Fibroblast of lung (primary cell): ENCODE measurements around the gene OR2A1.
"Not testable (repeated sequence)": the region's sequence is repeated elsewhere in the genome, so short reads cannot be mapped to it uniquely, and the experiment has no call there.

Experiments
- CTCF ChIP-seq, 2 donors: IDR thresholded peaks in 1 of 2; conservative IDR thresholded peaks in 1 of 2; 1 replicate in 1 of 2; 2 replicates in 1 of 2; pipeline ENCODE4 v1.5.1; 2011 to 2012; ENCODE audit warnings: low read length in 2 of 2, control low read depth in 1 of 2, inconsistent platforms in 1 of 2, low read depth in 1 of 2, mild to moderate bottlenecking in 1 of 2
- EZH2 ChIP-seq: IDR thresholded peaks from 2 replicates; pipeline ENCODE4 v1.5.1; 2012; ENCODE audit warnings: low read length, control low read depth, mild to moderate bottlenecking; ENCODE audit errors: missing control alignments

GRCh38 chr7:144331996-144332288, 19.7 kb downstream of the OR2A1 start:
- TF ChIP-seq CTCF (conservative IDR thresholded peaks at IDR 0.05 in 1 of 2, IDR thresholded peaks at IDR 0.05 in 1 of 2; ENCODE audit: low read depth in 1 of 2, low read length in 2 of 2); EZH2: not testable (repeated sequence)
